H1 (cell line): ENCODE results near the gene MEST. TPM values are rescaled to one million over a fixed set of nuclear protein-coding genes. Genes with fewer than 3 reads are reported as not detected.

ENCODE experiments used
- CTCF ChIA-PET: fragments of 300-600 bp; sonication (Branson Sonifier 250); formaldehyde crosslinking; loops from one replicate; lab custom pipeline; 2021; ENCODE audit not compliant: partially characterized antibody; lab: Charles Lee
- POLR2A ChIA-PET: fragments of 300-600 bp; sonication (Branson Sonifier 250); formaldehyde crosslinking; loops from one replicate; lab custom pipeline; 2021; ENCODE audit warnings: inconsistent platforms; ENCODE audit not compliant: partially characterized antibody; lab: Charles Lee
- DNase-seq, 2 experiments: peaks; one replicate each; pipeline versions ENCODE4 v3.0.0 to v3.0.0-alpha.2; 2010 to 2022; ENCODE audit warnings: low spot score in 2 of 2, low read depth in 1 of 2, mixed read lengths in 1 of 2
- FAIRE-seq: peaks from 2 replicates; lab custom pipeline; 2011; peaks lifted over from hg19 to GRCh38; lab: Jason Lieb, UNC
- H2AFZ ChIP-seq: 2 replicates; pipeline ENCODE4 v1.8.1; 2012; ENCODE audit warnings: low read length, inconsistent platforms
- H2AK5ac ChIP-seq: 2 replicates; pipeline ENCODE4 v1.6.1; 2013; ENCODE audit warnings: low read depth, low read length
- H2BK120ac ChIP-seq: replicated peaks from 2 replicates; pipeline ENCODE3; 2013; ENCODE audit warnings: low read depth, low read length, inconsistent platforms
- H2BK12ac ChIP-seq: 2 replicates; pipeline ENCODE4 v1.6.1; 2013; ENCODE audit warnings: low read depth, low read length
- H2BK15ac ChIP-seq: 2 replicates; pipeline ENCODE4 v1.6.1; 2013; ENCODE audit warnings: low read length
- H2BK20ac ChIP-seq: 2 replicates; pipeline ENCODE4 v1.6.1; 2013; ENCODE audit warnings: low read length
- H2BK5ac ChIP-seq: 2 replicates; pipeline ENCODE4 v1.6.1; 2013; ENCODE audit warnings: low read depth, low read length
- H3K14ac ChIP-seq: 2 replicates; pipeline ENCODE4 v1.6.1; 2013; ENCODE audit warnings: inconsistent platforms; ENCODE audit not compliant: insufficient read length
- H3K18ac ChIP-seq: 2 replicates; pipeline ENCODE4 v1.6.1; 2013; ENCODE audit warnings: low read length; ENCODE audit errors: extremely low read depth
- H3K23ac ChIP-seq: 2 replicates; pipeline ENCODE4 v1.6.1; 2013; ENCODE audit warnings: inconsistent platforms; ENCODE audit not compliant: insufficient read length
- H3K23me2 ChIP-seq: 2 replicates; pipeline ENCODE4 v1.6.1; 2013; ENCODE audit warnings: low read depth, low read length
- H3K27ac ChIP-seq: 2 replicates; pipeline ENCODE4 v1.6.1; 2011; ENCODE audit warnings: low read depth, low read length, inconsistent platforms
- H3K27me3 ChIP-seq, 4 experiments: replicated peaks in 1 of 4; 1 replicate in 1 of 4; 2 replicates in 3 of 4; pipeline versions ENCODE4 v1.6.1 to v1.8.1; 2011 to 2013; ENCODE audit warnings: low read length in 3 of 4, mild to moderate bottlenecking in 3 of 4, inconsistent platforms in 2 of 4, mixed read lengths in 2 of 4, moderate library complexity in 1 of 4; ENCODE audit not compliant: control insufficient read depth in 3 of 4, insufficient read depth in 3 of 4; ENCODE audit errors: extremely low read depth in 1 of 4
- H3K36me3 ChIP-seq, 4 experiments: 2 replicates each; pipeline versions ENCODE4 v1.6.1 to v1.8.1; 2011 to 2013; ENCODE audit warnings: mild to moderate bottlenecking in 4 of 4, low read length in 3 of 4, moderate library complexity in 2 of 4, control low read depth in 1 of 4, inconsistent platforms in 1 of 4; ENCODE audit not compliant: insufficient read depth in 4 of 4, control insufficient read depth in 2 of 4
- H3K4ac ChIP-seq: replicated peaks from 2 replicates; pipeline ENCODE3; 2013; ENCODE audit warnings: low read length, low read depth, mixed read lengths, inconsistent platforms; ENCODE audit not compliant: insufficient read length
- H3K4me1 ChIP-seq, 4 experiments: replicated peaks in 1 of 4; 1 replicate in 1 of 4; 2 replicates in 3 of 4; pipeline versions ENCODE4 v1.6.1 to v1.8.1; 2011 to 2013; ENCODE audit warnings: low read length in 3 of 4, inconsistent platforms in 2 of 4, mixed read lengths in 1 of 4; ENCODE audit not compliant: insufficient read depth in 4 of 4, control insufficient read depth in 3 of 4
- H3K4me2 ChIP-seq, 2 experiments: 2 replicates each; pipeline versions ENCODE4 v1.6.1 to v1.8.1; 2011 to 2013; ENCODE audit warnings: low read depth in 2 of 2, low read length in 2 of 2, control low read depth in 1 of 2, inconsistent platforms in 1 of 2, mild to moderate bottlenecking in 1 of 2; ENCODE audit not compliant: insufficient read depth in 1 of 2
- H3K4me3 ChIP-seq, 4 experiments: fragments of 200-600, 300-600 bp in 1 of 4; sonication (generic), shearing (Covaris generic), sonication (Bioruptor Twin) in 1 of 4; 2 replicates each; pipeline versions ENCODE4 v1.5.1 to v1.8.1; 2011 to 2016; ENCODE audit warnings: low read length in 4 of 4, low read depth in 3 of 4, control low read depth in 2 of 4, inconsistent platforms in 2 of 4, mild to moderate bottlenecking in 2 of 4, mixed read lengths in 1 of 4, moderate library complexity in 1 of 4; ENCODE audit not compliant: insufficient read depth in 2 of 4; ENCODE audit errors: extremely low read depth in 1 of 4
- H3K56ac ChIP-seq: replicated peaks from 2 replicates; pipeline ENCODE3; 2013; ENCODE audit warnings: low read depth, mild to moderate bottlenecking, mixed read lengths, low read length, inconsistent platforms; ENCODE audit not compliant: insufficient read length
- H3K79me1 ChIP-seq: 2 replicates; pipeline ENCODE4 v1.6.1; 2013; ENCODE audit warnings: low read depth, low read length, control low read depth
- H3K79me2 ChIP-seq, 2 experiments: 2 replicates each; pipeline versions ENCODE4 v1.6.1 to v1.8.1; 2012 to 2013; ENCODE audit warnings: low read length in 2 of 2, mild to moderate bottlenecking in 2 of 2, inconsistent platforms in 1 of 2; ENCODE audit not compliant: insufficient read depth in 2 of 2, control insufficient read depth in 1 of 2
- H3K9ac ChIP-seq, 4 experiments: replicated peaks in 1 of 4; 1 replicate in 1 of 4; 2 replicates in 3 of 4; pipeline versions ENCODE4 v1.6.1 to v1.8.1; 2011 to 2013; ENCODE audit warnings: low read depth in 3 of 4, low read length in 3 of 4, control low read depth in 2 of 4, mild to moderate bottlenecking in 2 of 4, moderate library complexity in 2 of 4, inconsistent platforms in 1 of 4; ENCODE audit errors: extremely low read depth in 1 of 4
- H3K9me3 ChIP-seq, 2 experiments: 2 replicates each; pipeline versions ENCODE4 v1.6.1 to v1.8.1; 2012 to 2013; ENCODE audit warnings: mild to moderate bottlenecking in 2 of 2, moderate library complexity in 2 of 2, control low read depth in 1 of 2, inconsistent platforms in 1 of 2, low read depth in 1 of 2, low read length in 1 of 2, mixed read lengths in 1 of 2; ENCODE audit not compliant: insufficient read depth in 2 of 2
- H4K20me1 ChIP-seq, 2 experiments: replicated peaks in 1 of 2; 2 replicates each; pipeline versions ENCODE3 to v1.8.1; 2011 to 2013; ENCODE audit warnings: inconsistent platforms in 2 of 2, low read length in 2 of 2, mild to moderate bottlenecking in 1 of 2; ENCODE audit not compliant: insufficient read depth in 2 of 2, control insufficient read depth in 1 of 2
- H4K5ac ChIP-seq: 2 replicates; pipeline ENCODE4 v1.6.1; 2013; ENCODE audit warnings: low read length, low read depth, mixed read lengths, inconsistent platforms; ENCODE audit not compliant: insufficient read length
- H4K8ac ChIP-seq: 2 replicates; pipeline ENCODE4 v1.8.0; 2013; ENCODE audit warnings: mild to moderate bottlenecking, moderate library complexity, low read length, inconsistent platforms; ENCODE audit not compliant: insufficient read depth; ENCODE audit errors: extremely low read depth
- H4K91ac ChIP-seq: replicated peaks from 2 replicates; pipeline ENCODE3; 2013; ENCODE audit warnings: low read length, mixed read lengths, inconsistent platforms; ENCODE audit not compliant: insufficient read length
- BCL11A ChIP-seq, 2 experiments: IDR thresholded peaks; one replicate each; pipeline ENCODE4 v1.6.1; 2011; ENCODE audit warnings: low read depth in 2 of 2, low read length in 2 of 2, mild to moderate bottlenecking in 2 of 2
- CBX5 ChIP-seq: fragments of 300-800, 300-1000 bp; sonication (generic); IDR thresholded peaks from 2 replicates; pipeline ENCODE4 v1.7.1; 2016; ENCODE audit warnings: antibody characterized with exemption, low read length, low read depth
- CBX8 ChIP-seq: fragments of 300-800, 300-1000 bp; sonication (generic); IDR thresholded peaks from 2 replicates; pipeline ENCODE4 v1.7.1; 2016; ENCODE audit warnings: low read depth, low read length, borderline replicate concordance
- CEBPB ChIP-seq: IDR thresholded peaks from 2 replicates; pipeline ENCODE4 v1.6.1; 2012; ENCODE audit warnings: low read depth, low read length
- CHD2 ChIP-seq: IDR thresholded peaks from 2 replicates; pipeline ENCODE4 v1.6.1; 2012; ENCODE audit warnings: low read length, improper control_type of control experiment
- EP300 ChIP-seq, 2 experiments: IDR thresholded peaks; 1 replicate in 1 of 2; 2 replicates in 1 of 2; pipeline ENCODE4 v1.6.1; 2011 to 2012; ENCODE audit warnings: low read depth in 2 of 2, low read length in 2 of 2, mild to moderate bottlenecking in 2 of 2, borderline replicate concordance in 1 of 2, inconsistent platforms in 1 of 2, moderate library complexity in 1 of 2
- FOSL1 ChIP-seq: IDR thresholded peaks from 2 replicates; pipeline ENCODE4 v1.6.1; 2011; ENCODE audit warnings: mild to moderate bottlenecking, low read depth, low read length, moderate library complexity; ENCODE audit not compliant: insufficient read depth
- JUN ChIP-seq: IDR thresholded peaks from 2 replicates; pipeline ENCODE4 v1.6.1; 2011; ENCODE audit warnings: low read depth, mild to moderate bottlenecking, improper control_type of control experiment, low read length
- SP4 ChIP-seq: IDR thresholded peaks from 2 replicates; pipeline ENCODE4 v1.6.1; 2012; ENCODE audit warnings: low read length, inconsistent platforms
- WGBS, 2 experiments: shearing (Covaris generic) in 1 of 2; methylation state at CpG; one replicate each; pipeline versions ENCODE4 v1.1.6 to v1.1.7; 2013 to 2015; ENCODE audit warnings: low lambda C conversion rate in 2 of 2, mixed read lengths in 2 of 2, inconsistent platforms in 1 of 2, low coverage in 1 of 2, missing lambda C conversion rate in 1 of 2; ENCODE audit not compliant: insufficient replicate concordance in 2 of 2, insufficient coverage in 1 of 2, insufficient read length in 1 of 2; ENCODE audit errors: extremely low coverage in 1 of 2, missing lambda C conversion rate in 1 of 2; 5-methylcytosine and 5-hydroxymethylcytosine counted together
- polyA plus RNA-seq, 7 experiments: library from polyadenylated mRNA; depleted of rRNA in 3 of 7; stranded (reverse) in 5 of 7; unstranded in 2 of 7; fragments of >200 nt in 5 of 7; fragments of 200-250 nt in 2 of 7; gene quantifications; 1 replicate in 5 of 7; 2 replicates in 1 of 7; 4 replicates in 1 of 7; pipeline versions ENCODE4 v1.2.1 to v1.2.3, GENCODE V29; 2011 to 2013; ENCODE audit warnings: missing spikeins in 2 of 7, mixed read lengths in 2 of 7
- total RNA-seq: library from RNA; stranded (reverse); fragmentation: NEBNext Ultra II Directional; extraction: Animal tissue kit (Norgen Biotek cat#: 25700); gene quantifications from 2 replicates; pipeline ENCODE4 v1.2.1, GENCODE V29; 2021
- TF ChIP-seq, protein P1 (sequence below): IDR thresholded peaks from 2 replicates; pipeline ENCODE4 v1.6.1; 2012; ENCODE audit warnings: inconsistent platforms
- TF ChIP-seq, protein P2 (sequence below): IDR thresholded peaks from 2 replicates; pipeline ENCODE4 v1.6.1; 2011; ENCODE audit warnings: low read depth, mild to moderate bottlenecking, low read length; ENCODE audit not compliant: insufficient read depth

The MEST gene
- total and polyA plus RNA-seq, 2 of the 8 experiments (the other 6 are each of a cell fraction or from before 2014, with no cell fraction given), result 176 to 269 TPM

DNA sequence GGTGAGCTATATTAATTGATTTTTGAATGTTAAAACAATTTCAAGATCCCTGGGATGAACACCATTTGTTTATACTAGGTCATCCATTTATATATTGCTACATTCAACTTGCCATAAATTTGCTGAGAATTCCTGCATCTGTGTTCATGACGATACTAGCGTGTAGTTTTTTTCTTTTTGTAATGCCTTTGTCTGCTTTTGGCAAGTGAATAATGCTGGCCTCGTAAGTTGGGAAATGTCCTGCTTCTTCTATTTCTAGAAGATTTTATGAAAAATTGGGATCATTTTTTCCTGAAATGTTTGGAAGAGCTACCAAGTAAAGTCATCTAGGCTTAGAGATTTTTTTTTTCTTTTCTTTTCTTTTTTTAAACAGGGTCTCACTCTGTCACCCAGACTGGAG, 12.9 kb upstream of the MEST start:
- no peak overlapping the region for H2BK120ac ChIP-seq
- no peak overlapping the region for H2BK20ac ChIP-seq
- H2AFZ ChIP-seq, result no peak overlapping the region
- H4K91ac ChIP-seq, result no peak overlapping the region
- no peak overlapping the region for H3K14ac ChIP-seq
- H3K27ac ChIP-seq, result no peak overlapping the region
- H3K4me1 ChIP-seq, result peaks cover 0 to 3% (median 0%) of the 10 kb centered on the region in 4 experiments; a peak in 2 of 7 replicates
- H2BK15ac ChIP-seq, result no peak overlapping the region
- ChIA-PET POLR2A (no interaction called here), CTCF (no interaction called here)
- no peak overlapping the region for H4K5ac ChIP-seq
- H3K23me2 ChIP-seq, result no peaks in the 10 kb centered on the region
- no peaks in the 10 kb centered on the region for H4K20me1 ChIP-seq
- H3K9me3 ChIP-seq, result no peaks in the 10 kb centered on the region
- H3K79me1 ChIP-seq, result no peaks in the 10 kb centered on the region
- H3K36me3 ChIP-seq, result no peaks in the 10 kb centered on the region
- no peak overlapping the region for H3K56ac ChIP-seq
- no peak for DNase-seq
- H2BK12ac ChIP-seq, result no peak overlapping the region
- no peak overlapping the region for H3K9ac ChIP-seq
- FAIRE-seq, result no peak
- no peak overlapping the region for H3K18ac ChIP-seq
- no peak overlapping the region for H2BK5ac ChIP-seq
- H3K4me3 ChIP-seq, result no peak overlapping the region
- no peaks in the 10 kb centered on the region for H3K27me3 ChIP-seq
- H2AK5ac ChIP-seq, result no peak overlapping the region
- no peak overlapping the region for H3K4ac ChIP-seq
- 86% methylated on average over 3 of the region's 3 CpGs; no CpG with 5 or more reads in 1 of the 2 experiments for WGBS, 2 experiments
- H4K8ac ChIP-seq, result no peak overlapping the region
- H3K4me2 ChIP-seq, result no peak overlapping the region
- H3K79me2 ChIP-seq, result no peaks in the 10 kb centered on the region
- no peak overlapping the region for H3K23ac ChIP-seq
- no peak for TF ChIP-seq EP300 (IDR thresholded peaks at IDR 0.05; ENCODE audit: borderline replicate concordance in 1 of 2, low read depth in 2 of 2, low read length in 2 of 2)
- TF ChIP-seq CBX5, result no peak
- no peak for TF ChIP-seq CBX8
- TF ChIP-seq CHD2, result no peak
- TF ChIP-seq SP4, result no peak
- no peak for TF ChIP-seq JUN
- no peak for TF ChIP-seq FOSL1
- TF ChIP-seq, protein P1, sequence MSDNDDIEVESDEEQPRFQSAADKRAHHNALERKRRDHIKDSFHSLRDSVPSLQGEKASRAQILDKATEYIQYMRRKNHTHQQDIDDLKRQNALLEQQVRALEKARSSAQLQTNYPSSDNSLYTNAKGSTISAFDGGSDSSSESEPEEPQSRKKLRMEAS, result no peak
- TF ChIP-seq, protein P2, sequence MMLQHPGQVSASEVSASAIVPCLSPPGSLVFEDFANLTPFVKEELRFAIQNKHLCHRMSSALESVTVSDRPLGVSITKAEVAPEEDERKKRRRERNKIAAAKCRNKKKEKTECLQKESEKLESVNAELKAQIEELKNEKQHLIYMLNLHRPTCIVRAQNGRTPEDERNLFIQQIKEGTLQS, result no peak
- no peak for TF ChIP-seq BCL11A (IDR thresholded peaks at IDR 0.05; ENCODE audit: low read depth in 2 of 2, low read length in 2 of 2)
- TF ChIP-seq CEBPB, result no peak
